Natural killer cell treated with Interleukin-12 subunit alpha and Interleukin-12 subunit beta and Interleukin-15 and Interleukin-18, amount 100 ng/mL, for 72 hours (primary cell): Measurements from ENCODE around the gene GSTA1. TPM values are rescaled to one million over a fixed set of nuclear protein-coding genes. Genes with fewer than 3 reads are reported as not detected.
A peak's percentile ranks its signal among the peaks of the same experiment; 100 is the strongest.
"Not testable (repeated sequence)": the region's sequence is repeated elsewhere in the genome, so short reads cannot be mapped to it uniquely, and the experiment has no call there.

Experiments
- ATAC-seq, 2 donors: fragments of 150-1000 bp; cut with Tn5 transposase in 1 of 2; sonication (Bioruptor Pico), chemical (Tn5 transposase) in 1 of 2; 2 replicates each; pipeline ENCODE4 v1.10.0; 2021
- DNase-seq: peaks from one replicate; pipeline ENCODE4 v3.0.0; 2022; ENCODE audit warnings: low spot score
- H3K27ac Mint-ChIP-seq, 2 donors: 1 replicate in 1 of 2; 2 replicates in 1 of 2; pipeline ENCODE4 v1.8.0; 2022; ENCODE audit warnings: mixed read lengths in 2 of 2, mild to moderate bottlenecking in 1 of 2, moderate library complexity in 1 of 2
- H3K27me3 Mint-ChIP-seq, 2 donors: 1 replicate in 1 of 2; 2 replicates in 1 of 2; pipeline ENCODE4 v1.8.0; 2022; ENCODE audit warnings: mixed read lengths in 2 of 2
- H3K36me3 Mint-ChIP-seq: one replicate; pipeline ENCODE4 v1.8.0; 2022; ENCODE audit warnings: mixed read lengths
- H3K4me1 Mint-ChIP-seq, 2 donors: 1 replicate in 1 of 2; 2 replicates in 1 of 2; pipeline ENCODE4 v1.8.0; 2022; ENCODE audit warnings: low read depth in 2 of 2, mixed read lengths in 2 of 2, mild to moderate bottlenecking in 1 of 2
- H3K4me3 Mint-ChIP-seq: one replicate; pipeline ENCODE4 v1.8.0; 2022; ENCODE audit warnings: mixed read lengths
- H3K9me3 Mint-ChIP-seq: 2 replicates; pipeline ENCODE4 v1.8.0; 2022; ENCODE audit warnings: mixed read lengths
- total RNA-seq, 2 donors: library from RNA; stranded (reverse); gene quantifications; one replicate each; pipeline ENCODE4 v1.2.3, GENCODE V29; 2022

GSTA1 gene
- not detected for total RNA-seq

DNA sequence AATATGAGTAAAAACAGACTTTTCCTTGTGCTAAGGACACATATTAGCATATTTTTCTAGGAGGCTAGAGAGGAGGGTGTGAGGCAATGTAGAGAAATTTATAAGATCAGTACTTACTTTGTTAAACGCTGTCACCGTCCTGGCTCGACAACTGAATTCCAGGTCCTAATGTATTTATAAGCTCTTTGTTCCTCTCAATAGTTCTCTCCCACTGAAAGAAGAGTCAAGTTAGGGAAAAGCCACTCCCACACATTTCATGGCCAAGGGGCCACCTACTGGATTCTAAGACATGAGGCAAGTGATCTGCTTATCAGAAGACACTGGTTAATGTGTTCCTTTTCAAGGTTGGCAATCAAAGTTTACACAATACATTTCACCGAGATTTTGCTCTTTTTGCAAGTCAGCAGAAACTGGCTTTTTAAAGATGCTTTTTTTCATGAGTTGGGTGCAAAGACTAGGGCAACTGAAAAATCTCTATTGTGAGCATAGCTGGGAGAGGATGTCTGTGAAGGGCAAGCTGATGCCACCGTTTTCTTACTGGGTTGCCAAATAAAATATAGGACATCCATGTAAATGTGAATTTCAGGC is at the start of gene GSTA1:
Gene GSTA1 (minus strand): TSS at position 149 of the 588 bp plus-strand sequence. CDS start 4,549 bp downstream, outside the sequence.
- not testable (repeated sequence) for ATAC-seq, H3K9me3 Mint-ChIP-seq, H3K27ac Mint-ChIP-seq, H3K4me3 Mint-ChIP-seq, H3K4me1 Mint-ChIP-seq, H3K36me3 Mint-ChIP-seq, DNase-seq
- peaks cover 20 to 35% of the 10 kb centered on the region in 2 donors for H3K27me3 Mint-ChIP-seq

DNA sequence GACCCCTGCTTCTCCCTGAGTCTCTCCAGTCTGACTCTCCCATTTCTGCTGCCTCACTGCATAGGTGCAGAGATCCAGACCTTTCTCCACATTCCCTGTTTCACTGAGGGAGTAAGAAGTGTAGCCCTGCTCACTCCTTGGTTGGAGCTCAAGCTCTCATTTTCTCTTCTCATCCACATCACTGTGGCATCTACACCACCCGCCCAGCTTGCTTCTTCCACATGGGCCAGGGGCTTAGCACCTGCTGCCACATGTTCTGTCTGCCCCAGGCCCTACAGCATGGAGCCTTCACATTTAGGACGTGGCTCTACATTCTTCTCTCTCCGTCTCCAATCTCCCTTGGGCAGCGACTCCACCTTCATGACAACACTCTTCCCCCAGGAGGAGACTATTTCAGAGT is 45.5 kb upstream of the GSTA1 start:
- Mint-ChIP-seq H3K4me3 (no peak overlapping the region), H3K4me1 (no peaks in the 10 kb centered on the region), H3K27me3 (peaks cover 40 to 46% of the 10 kb centered on the region in 2 donors), H3K9me3 (no peaks in the 10 kb centered on the region), H3K27ac (no peak overlapping the region), H3K36me3 (no peaks in the 10 kb centered on the region)
- no peak for DNase-seq
- peak in 1 of 2 donors; percentile 60 for ATAC-seq

DNA sequence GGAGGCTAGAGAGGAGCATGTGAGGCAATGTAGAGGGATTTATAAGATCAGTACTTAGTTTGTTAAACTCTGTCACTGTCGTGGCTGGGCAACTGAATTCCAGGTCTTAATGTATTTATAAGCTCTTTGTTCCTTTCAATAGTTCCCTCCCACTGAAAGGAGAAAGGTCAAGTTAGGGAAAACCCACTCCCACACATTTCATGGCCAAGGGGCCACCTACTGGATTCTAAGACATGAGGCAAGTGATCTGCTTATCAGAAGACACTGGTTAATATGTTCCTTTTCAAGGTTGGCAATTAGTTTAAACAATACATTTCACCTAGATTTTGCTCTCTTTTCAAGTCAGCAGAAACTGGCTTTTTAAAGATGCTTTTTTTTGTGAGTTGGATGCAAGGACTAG is 42.4 kb upstream of the GSTA1 start:
- H3K27ac Mint-ChIP-seq, result no peak overlapping the region
- DNase-seq (no peak), ATAC-seq (no peak)
- peaks cover 28 to 29% of the 10 kb centered on the region in 2 donors for H3K27me3 Mint-ChIP-seq
- no peaks in the 10 kb centered on the region for H3K9me3 Mint-ChIP-seq
- H3K36me3 Mint-ChIP-seq, result no peaks in the 10 kb centered on the region
- no peaks in the 10 kb centered on the region for H3K4me1 Mint-ChIP-seq
- no peak overlapping the region for H3K4me3 Mint-ChIP-seq

DNA sequence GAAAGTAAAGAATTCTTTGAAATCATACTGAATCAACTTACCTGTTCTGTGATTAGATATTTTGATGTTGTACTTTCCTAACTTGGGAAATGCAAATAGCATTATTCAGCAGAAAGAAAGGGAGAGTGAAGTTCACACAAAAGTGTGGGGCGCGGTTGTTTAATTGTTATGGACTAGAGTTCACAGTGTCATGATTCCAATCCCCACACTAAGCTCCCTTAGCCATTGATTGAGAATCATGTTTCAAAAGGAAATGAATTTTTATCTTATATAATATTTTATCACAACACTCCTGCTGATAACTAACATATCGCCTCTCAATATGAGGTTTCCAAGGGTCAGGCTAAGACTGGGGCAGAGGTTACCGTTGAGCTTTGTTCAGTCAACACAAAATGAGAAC is 40.0 kb upstream of the GSTA1 start:
- DNase-seq, result no peak
- no peaks in the 10 kb centered on the region for H3K36me3 Mint-ChIP-seq
- ATAC-seq, result no peak
- H3K27ac Mint-ChIP-seq, result no peak overlapping the region
- H3K9me3 Mint-ChIP-seq, result no peaks in the 10 kb centered on the region
- peaks cover 18 to 22% of the 10 kb centered on the region in 2 donors for H3K27me3 Mint-ChIP-seq
- H3K4me1 Mint-ChIP-seq, result no peaks in the 10 kb centered on the region
- H3K4me3 Mint-ChIP-seq, result no peak overlapping the region

DNA sequence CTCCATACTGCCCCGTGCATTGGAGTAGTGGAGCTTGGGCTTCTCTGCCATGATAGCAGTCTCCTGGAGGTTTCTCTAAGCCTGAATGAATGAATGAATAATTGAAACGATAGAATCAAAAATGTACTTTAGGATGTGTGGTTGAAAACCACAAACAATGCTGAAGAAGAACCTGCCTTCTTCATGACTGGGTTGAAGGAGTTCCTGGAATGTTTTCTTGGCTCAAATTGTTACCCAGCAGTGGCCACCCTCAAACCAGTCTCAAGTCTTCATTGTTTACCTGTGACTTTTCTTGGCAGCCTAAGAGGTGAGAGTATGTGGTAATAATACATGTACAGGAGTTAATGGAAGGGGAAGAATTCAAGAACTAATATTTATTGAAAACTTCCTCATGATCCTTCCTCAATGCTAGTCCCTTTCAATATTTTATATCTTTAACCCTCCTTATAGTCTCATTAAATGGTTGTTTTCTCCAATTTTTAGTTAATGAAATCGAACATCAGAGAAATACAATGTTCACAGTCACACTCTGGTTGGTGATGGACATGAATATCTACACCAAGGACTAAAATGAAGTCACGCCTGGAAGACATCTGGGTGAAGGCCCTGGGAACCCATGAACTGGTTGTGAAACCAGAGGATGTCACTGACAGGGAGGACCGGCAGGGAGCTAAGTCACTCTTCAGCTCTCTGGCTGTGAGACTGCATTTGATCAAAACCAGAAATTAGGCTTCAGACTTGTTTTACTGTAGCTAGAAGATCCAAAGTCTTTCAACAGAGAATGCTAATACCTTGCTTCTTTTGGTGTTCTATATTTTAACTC is 37.4 kb upstream of the GSTA1 start, which contains the start of gene GSTA5:
Gene GSTA5 (minus strand): TSS at position 51 of the 823 bp plus-strand sequence.
- DNase-seq (no peak), ATAC-seq (no peak)
- no peak within 1 kb of the TSS for H3K27ac Mint-ChIP-seq
- H3K9me3 Mint-ChIP-seq, result no peaks in the 10 kb centered on the region
- H3K4me1 Mint-ChIP-seq, result no peaks in the 10 kb centered on the region
- H3K4me3 Mint-ChIP-seq, result no peak within 1 kb of the TSS
- no peaks in the 10 kb centered on the region for H3K36me3 Mint-ChIP-seq
- H3K27me3 Mint-ChIP-seq, result peaks cover 23 to 34% of the 10 kb centered on the region in 2 donors

DNA sequence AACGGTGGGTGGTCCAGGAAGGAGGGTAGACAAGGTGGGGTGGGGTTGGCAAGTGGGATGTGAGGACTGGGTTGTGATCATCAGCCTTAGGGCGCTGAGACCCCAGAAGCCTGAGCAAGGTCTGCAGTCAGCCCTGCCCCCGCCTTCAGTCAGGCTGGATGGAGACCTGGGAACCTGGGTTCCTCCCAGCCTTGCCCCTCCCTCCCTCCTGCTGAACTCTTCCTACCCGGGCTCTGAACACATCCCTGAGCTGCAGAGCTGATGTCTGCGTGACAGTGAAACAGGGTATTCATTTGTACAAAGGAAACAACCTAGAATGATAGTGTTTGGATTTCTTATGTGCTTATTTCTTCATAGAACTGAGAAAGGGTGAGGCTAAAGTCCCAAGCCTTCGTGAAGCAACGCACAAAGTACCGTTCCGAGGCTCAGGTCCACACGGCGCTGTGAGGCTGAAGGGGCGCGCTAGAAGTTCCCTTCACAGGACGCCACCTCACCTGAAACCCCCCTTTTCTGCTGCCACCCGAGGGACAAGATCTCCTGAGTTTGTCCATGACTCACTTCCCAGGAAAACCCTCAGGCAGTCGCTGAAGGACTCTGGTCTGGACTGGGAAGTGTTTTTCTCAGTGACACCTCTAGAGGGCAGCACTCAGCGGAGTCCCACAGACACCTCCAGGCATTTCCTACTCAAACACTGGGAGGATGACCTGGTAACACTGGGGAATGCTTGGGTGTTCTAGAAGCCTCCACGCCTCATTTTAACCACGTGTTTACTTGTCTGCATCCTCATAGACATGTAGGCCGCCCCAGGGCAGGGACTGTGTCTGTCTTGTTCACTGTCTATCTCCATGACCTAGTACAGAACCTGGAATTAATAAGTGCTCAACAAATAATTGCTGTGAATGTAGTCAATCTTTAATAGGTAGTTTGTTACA is 35.8 kb upstream of the GSTA1 start:
- peak; percentile 68 for DNase-seq
- Mint-ChIP-seq H3K9me3 (no peaks in the 10 kb centered on the region), H3K4me3 (no peak overlapping the region), H3K36me3 (no peaks in the 10 kb centered on the region), H3K4me1 (no peaks in the 10 kb centered on the region), H3K27ac (no peak overlapping the region), H3K27me3 (peaks cover 26 to 40% of the 10 kb centered on the region in 2 donors)
- peak; percentile 53 to 88 for ATAC-seq

DNA sequence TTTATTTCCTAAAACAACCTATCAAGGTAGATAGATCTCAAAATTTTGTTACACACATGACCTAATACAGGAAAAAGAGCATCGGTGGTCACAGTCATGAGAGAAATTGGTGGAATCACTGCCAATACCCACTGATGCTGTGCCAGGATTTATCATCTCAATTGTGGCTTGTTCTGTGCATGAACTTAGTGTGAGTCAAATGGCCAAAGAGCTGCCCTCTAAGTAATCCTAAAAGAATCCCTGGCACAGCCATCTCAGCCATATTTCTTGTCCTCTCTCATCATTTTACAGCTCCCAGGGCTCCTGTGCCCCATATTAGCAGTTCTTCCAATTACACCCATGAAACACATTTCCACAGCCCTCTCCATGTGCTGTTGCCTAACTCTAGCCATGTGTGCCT is 30.9 kb upstream of the GSTA1 start:
- DNase-seq (no peak), ATAC-seq (no peak)
- no peaks in the 10 kb centered on the region for H3K4me1 Mint-ChIP-seq
- H3K36me3 Mint-ChIP-seq, result no peaks in the 10 kb centered on the region
- H3K4me3 Mint-ChIP-seq, result no peak overlapping the region
- H3K27me3 Mint-ChIP-seq, result peaks cover 36 to 54% of the 10 kb centered on the region in 2 donors
- H3K27ac Mint-ChIP-seq, result no peak overlapping the region
- no peaks in the 10 kb centered on the region for H3K9me3 Mint-ChIP-seq

DNA sequence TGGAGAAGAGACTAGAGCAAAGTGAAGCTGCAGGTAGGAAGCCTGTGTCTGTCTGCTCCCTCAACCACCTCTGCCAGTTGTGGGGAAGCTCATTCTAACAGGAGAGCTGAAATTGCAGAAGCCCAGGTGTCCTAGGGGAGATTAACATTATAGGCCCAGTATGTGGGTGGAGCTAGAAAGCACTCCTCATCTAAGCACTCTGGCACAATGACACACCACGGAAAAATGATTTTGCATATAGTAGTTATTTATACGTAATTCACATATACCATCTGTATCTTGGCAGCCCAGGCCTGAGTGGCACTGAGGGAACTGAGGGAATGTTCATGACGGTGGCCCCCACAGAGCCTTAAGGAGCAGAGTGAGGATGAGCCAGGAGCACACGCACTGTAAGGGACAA is 27.3 kb upstream of the GSTA1 start:
- peaks cover 26 to 41% of the 10 kb centered on the region in 2 donors for H3K27me3 Mint-ChIP-seq
- H3K9me3 Mint-ChIP-seq, H3K4me1 Mint-ChIP-seq, H3K27ac Mint-ChIP-seq, ATAC-seq, H3K36me3 Mint-ChIP-seq, H3K4me3 Mint-ChIP-seq, DNase-seq: not testable (repeated sequence)

DNA sequence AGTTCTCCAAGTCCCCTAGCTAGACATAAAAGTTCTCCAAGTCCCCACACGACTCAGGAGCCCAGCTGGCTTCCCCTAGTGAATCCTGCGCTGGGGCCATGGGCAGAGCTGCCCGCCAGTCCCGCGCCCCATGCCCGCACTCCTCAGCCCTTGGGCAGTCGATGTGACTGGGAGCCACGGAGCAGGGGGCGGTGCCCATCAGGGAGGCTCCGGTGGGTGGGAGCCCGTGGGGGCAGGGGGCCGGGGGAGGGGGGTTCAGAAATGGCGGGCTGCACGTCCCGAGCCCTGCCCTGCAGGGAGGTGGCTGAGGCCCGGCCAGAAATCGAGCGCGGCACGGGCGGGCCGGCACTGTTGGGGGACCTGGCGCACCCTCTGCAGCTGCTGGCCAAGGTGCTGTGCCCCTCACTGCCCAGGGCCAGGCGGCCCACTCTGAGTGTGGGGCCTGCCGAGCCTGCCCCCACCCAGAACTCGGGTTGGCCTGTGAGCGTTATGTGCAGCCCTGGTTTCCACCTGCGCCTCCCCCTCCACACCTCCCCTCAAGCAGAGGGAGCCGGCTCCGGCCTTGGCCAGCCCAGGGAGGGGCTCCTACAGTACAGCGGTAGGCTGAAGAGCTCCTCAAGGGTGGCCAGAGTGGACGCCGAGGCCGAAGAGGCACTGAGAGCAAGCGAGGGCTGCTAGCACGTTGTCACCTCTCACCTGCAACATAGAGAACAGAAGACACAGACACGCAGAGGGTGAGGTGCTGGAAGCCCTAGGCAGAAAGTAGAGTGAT is 25.6 kb upstream of the GSTA1 start:
- peak; percentile 33 to 46 for ATAC-seq
- Mint-ChIP-seq H3K4me1 (no peaks in the 10 kb centered on the region), H3K27me3 (peaks cover 15 to 32% of the 10 kb centered on the region in 2 donors), H3K36me3 (no peaks in the 10 kb centered on the region), H3K9me3 (no peaks in the 10 kb centered on the region), H3K27ac (no peak overlapping the region), H3K4me3 (no peak overlapping the region)
- no peak for DNase-seq

DNA sequence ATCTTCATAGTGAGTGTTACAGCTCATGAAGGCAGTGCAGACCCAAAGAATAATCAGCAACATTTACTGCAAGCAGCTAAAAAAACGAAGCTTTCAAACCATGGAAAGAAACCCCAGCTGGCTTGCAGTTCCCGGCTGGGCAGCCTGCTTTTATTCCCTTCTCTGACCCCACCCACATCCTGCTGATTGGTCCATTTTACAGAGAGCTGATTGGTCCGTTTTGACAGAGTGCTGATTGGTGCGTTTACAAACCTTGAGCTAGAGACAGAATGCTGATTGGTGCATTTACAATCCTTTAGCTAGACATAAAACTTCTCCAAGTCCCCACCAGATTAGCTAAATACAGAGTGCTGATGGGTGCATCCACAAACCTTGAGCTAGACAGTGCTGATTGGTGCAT is 25.0 kb upstream of the GSTA1 start:
- H3K4me1 Mint-ChIP-seq, result not testable (repeated sequence)
- peaks cover 15 to 26% of the 10 kb centered on the region in 2 donors for H3K27me3 Mint-ChIP-seq

DNA sequence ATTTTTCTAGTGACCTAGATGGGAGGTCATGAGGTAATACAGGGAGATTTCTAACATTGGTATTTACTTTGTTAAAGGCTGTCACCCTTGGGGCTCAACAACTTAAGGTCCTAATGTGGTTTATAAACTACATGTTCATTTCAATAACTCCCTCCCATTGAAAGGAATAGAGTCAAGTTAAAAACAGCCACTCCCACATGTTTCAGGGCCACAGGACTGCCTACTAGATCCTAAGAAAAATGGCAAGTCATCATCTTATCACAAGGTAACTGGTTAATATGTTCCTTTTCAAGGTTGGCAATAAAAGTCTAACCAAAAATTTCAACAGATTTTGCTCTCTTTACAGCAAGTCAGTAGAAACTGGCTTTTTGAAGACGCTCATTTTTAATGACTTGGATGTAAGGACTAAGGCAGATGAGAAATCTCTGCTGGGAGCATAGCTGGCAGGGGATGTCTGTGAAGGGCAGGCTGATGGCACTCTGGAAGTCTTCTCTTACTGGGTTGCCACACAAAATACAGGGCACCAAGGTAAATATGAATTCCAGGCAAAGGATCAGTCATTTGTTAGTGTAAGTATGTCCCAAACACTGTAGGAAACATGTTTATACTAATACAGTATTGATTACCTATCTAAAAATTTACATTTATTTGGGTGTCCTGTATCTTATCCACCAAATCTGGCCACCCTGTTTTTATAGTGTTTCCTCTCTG is 23.6 kb upstream of the GSTA1 start:
- not testable (repeated sequence) for ATAC-seq, H3K9me3 Mint-ChIP-seq, H3K4me1 Mint-ChIP-seq, DNase-seq, H3K36me3 Mint-ChIP-seq, H3K27ac Mint-ChIP-seq, H3K4me3 Mint-ChIP-seq
- peaks cover 8 to 17% of the 10 kb centered on the region in 2 donors for H3K27me3 Mint-ChIP-seq

More for the DNA sequence above, 25.0 kb upstream of the GSTA1 start:
- H3K4me3 Mint-ChIP-seq, H3K9me3 Mint-ChIP-seq, H3K27ac Mint-ChIP-seq, ATAC-seq, H3K36me3 Mint-ChIP-seq, DNase-seq: not testable (repeated sequence)

DNA sequence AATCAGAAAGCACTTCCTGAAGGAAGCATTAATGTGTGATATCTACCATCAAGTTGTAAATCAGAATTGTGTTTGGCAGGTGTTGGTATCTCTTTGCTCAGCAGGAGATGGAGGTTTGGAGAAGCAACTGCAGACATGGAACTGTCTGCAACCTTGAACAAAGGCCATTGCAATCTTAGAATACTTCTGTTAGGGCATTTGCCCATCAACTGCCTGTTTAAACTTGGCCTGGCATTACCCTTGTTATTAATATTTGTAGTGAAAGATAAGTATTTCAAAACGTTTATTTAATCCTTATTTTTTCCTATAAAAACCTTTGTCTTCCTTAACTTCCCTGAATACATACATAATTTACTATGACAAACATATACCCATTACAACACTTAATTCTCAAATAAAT is 22.9 kb upstream of the GSTA1 start:
- H3K4me1 Mint-ChIP-seq, result no peaks in the 10 kb centered on the region
- no peak for DNase-seq
- ATAC-seq, result no peak
- no peaks in the 10 kb centered on the region for H3K36me3 Mint-ChIP-seq
- no peak overlapping the region for H3K4me3 Mint-ChIP-seq
- no peaks in the 10 kb centered on the region for H3K9me3 Mint-ChIP-seq
- no peak overlapping the region for H3K27ac Mint-ChIP-seq
- peaks cover 6 to 15% of the 10 kb centered on the region in 2 donors for H3K27me3 Mint-ChIP-seq
